Epithelial cell of proximal tubule (primary cell): ENCODE data around the gene PRDX2. TPM values are rescaled to one million over a fixed set of nuclear protein-coding genes. Genes with fewer than 3 reads are reported as not detected.
A peak's percentile ranks its signal among the peaks of the same experiment; 100 is the strongest.
"Not testable (repeated sequence)": the region's sequence is repeated elsewhere in the genome, so short reads cannot be mapped to it uniquely, and the experiment has no call there.

Experiments used
- DNase-seq: peaks from one replicate; pipeline ENCODE4 v3.0.0-alpha.2; 2011; ENCODE audit warnings: low read depth
- H3K4me3 ChIP-seq: 2 replicates; pipeline ENCODE4 v1.5.1; 2011; ENCODE audit warnings: low read depth, mild to moderate bottlenecking, low read length
- CTCF ChIP-seq: conservative IDR thresholded peaks from 2 replicates; pipeline ENCODE4 v1.5.1; 2012; ENCODE audit warnings: low read depth, mild to moderate bottlenecking, low read length
- total RNA-seq: library from RNA; depleted of rRNA; stranded (reverse); fragments of >200 nt; gene quantifications from 2 replicates; pipeline ENCODE4 v1.2.3, GENCODE V29; 2015

PRDX2 gene
- total RNA-seq = 463 and 571 TPM in 2 replicates

GRCh38 chr19:12801466-12802266 is at the start of gene PRDX2, which contains the start of gene THSD8:
PRDX2 (minus strand) TSS chr19:12801800; CDS start chr19:12801261, 539 bp downstream.
THSD8 (plus strand) TSS chr19:12802069; CDS start chr19:12802072, 3 bp downstream.
- peak within 1 kb of the TSS; percentile 82 for H3K4me3 ChIP-seq
- DNase-seq = no peak
- no peak for TF ChIP-seq CTCF

GRCh38 chr19:12847159-12848139 is 45.8 kb upstream of the PRDX2 start:
- DNase-seq = peak; percentile 13
- peak overlapping the region; percentile 42 for H3K4me3 ChIP-seq
- TF ChIP-seq CTCF = peak; percentile 91

- not testable (repeated sequence) for DNase-seq, H3K4me3 ChIP-seq
These were observed 45.0 kb upstream of the PRDX2 start for GRCh38 chr19:12846613-12847012.

- no peak for TF ChIP-seq CTCF
- H3K4me3 ChIP-seq = no peak overlapping the region
- no peak for DNase-seq
These were observed 42.6 kb upstream of the PRDX2 start for GRCh38 chr19:12843999-12844732.

- TF ChIP-seq CTCF = no peak
- DNase-seq = no peak
- H3K4me3 ChIP-seq = no peak overlapping the region
These were observed 41.7 kb upstream of the PRDX2 start for GRCh38 chr19:12843328-12843727.

GRCh38 chr19:12842511-12842910 is 40.9 kb upstream of the PRDX2 start:
- no peak overlapping the region for H3K4me3 ChIP-seq

More at GRCh38 chr19:12842511-12842910, 40.9 kb upstream of the PRDX2 start:
- no peak for DNase-seq
- no peak for TF ChIP-seq CTCF
